HL-60 (cell line): ENCODE results near the gene BPIFB2.

ENCODE experiments used
- GABPA ChIP-seq: IDR thresholded peaks from 2 replicates; pipeline ENCODE4 v1.6.1; 2012; ENCODE audit warnings: low read depth
- POLR2AphosphoS5 ChIP-seq: IDR thresholded peaks from 2 replicates; pipeline ENCODE4 v1.6.1; 2012; ENCODE audit warnings: low read depth
- TF ChIP-seq, protein P1 (sequence below): IDR thresholded peaks from one replicate; pipeline ENCODE4 v1.5.1; 2011; ENCODE audit warnings: low read length, control low read depth, inconsistent platforms; ENCODE audit not compliant: insufficient read depth

GRCh38 chr20:33000802-33001466 is 6.6 kb upstream of the BPIFB2 start:
- TF ChIP-seq, protein P1, sequence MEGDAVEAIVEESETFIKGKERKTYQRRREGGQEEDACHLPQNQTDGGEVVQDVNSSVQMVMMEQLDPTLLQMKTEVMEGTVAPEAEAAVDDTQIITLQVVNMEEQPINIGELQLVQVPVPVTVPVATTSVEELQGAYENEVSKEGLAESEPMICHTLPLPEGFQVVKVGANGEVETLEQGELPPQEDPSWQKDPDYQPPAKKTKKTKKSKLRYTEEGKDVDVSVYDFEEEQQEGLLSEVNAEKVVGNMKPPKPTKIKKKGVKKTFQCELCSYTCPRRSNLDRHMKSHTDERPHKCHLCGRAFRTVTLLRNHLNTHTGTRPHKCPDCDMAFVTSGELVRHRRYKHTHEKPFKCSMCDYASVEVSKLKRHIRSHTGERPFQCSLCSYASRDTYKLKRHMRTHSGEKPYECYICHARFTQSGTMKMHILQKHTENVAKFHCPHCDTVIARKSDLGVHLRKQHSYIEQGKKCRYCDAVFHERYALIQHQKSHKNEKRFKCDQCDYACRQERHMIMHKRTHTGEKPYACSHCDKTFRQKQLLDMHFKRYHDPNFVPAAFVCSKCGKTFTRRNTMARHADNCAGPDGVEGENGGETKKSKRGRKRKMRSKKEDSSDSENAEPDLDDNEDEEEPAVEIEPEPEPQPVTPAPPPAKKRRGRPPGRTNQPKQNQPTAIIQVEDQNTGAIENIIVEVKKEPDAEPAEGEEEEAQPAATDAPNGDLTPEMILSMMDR, result no peak
- TF ChIP-seq POLR2AphosphoS5, result no peak
- no peak for TF ChIP-seq GABPA
